ENCODE results near the gene MX1. TPM values are rescaled to one million over a fixed set of nuclear protein-coding genes. Genes with fewer than 3 reads are reported as not detected.

The MX1 gene
- total and polyA plus RNA-seq, 2 donors (not counting 3 experiments of a cell fraction or from before 2014, with no cell fraction given) = 5.9 to 25.1 TPM

- CTCF ChIA-PET = interaction anchor here (1.8 kb wide), 1 partner anchor 19 kb away, joined by 4 read pairs; no protein-coding TSS in a partner anchor
- BruUV-seq (replicated peaks) = no TSS peak
- POLR2A ChIA-PET = no interaction called here
Observed at GRCh38 chr21:41479686-41480085, 53.6 kb downstream of the MX1 start.

More at GRCh38 chr21:41479686-41480085, 53.6 kb downstream of the MX1 start:
- H3K4me1 ChIP-seq (ENCODE audit: control insufficient read depth, extremely low read depth, insufficient read depth, low read length) = no peaks in the 10 kb centered on the region
- intact Hi-C loops (cut with micrococcal nuclease) (no loop called here), dilution Hi-C loops (cut with MboI; ENCODE audit: extremely low pct_ligation_motif_present, low sequenced_read_pairs) (no loop called here)
- H3K36me3 ChIP-seq (ENCODE audit: control insufficient read depth in 2 of 2, extremely low read depth in 1 of 2, insufficient read depth in 2 of 2, low read length in 2 of 2) = no peaks in the 10 kb centered on the region
- H3K79me2 ChIP-seq (ENCODE audit: control insufficient read depth, insufficient read depth, low read length) = no peaks in the 10 kb centered on the region
- H3K4me2 ChIP-seq (ENCODE audit: insufficient read depth, low read length) = no peak overlapping the region
- no peak overlapping the region for H3K4me3 ChIP-seq (replicated peaks in 1 of 3; ENCODE audit: insufficient read depth in 1 of 3, low read depth in 1 of 3, low read length in 3 of 3)
- FAIRE-seq (no peak), DNase-seq (ENCODE audit: low read depth, low spot score) (no peak)
- H3K9me1 ChIP-seq (replicated peaks; ENCODE audit: control insufficient read depth, extremely low read depth, insufficient read depth, low read length) = no peaks in the 10 kb centered on the region
- no peaks in the 10 kb centered on the region for H3K9me3 ChIP-seq (replicated peaks; ENCODE audit: control insufficient read depth, insufficient read depth, low read length)
- H4K20me1 ChIP-seq (replicated peaks; ENCODE audit: control insufficient read depth, extremely low read depth, insufficient read depth, low read length) = no peaks in the 10 kb centered on the region
- no peaks in the 10 kb centered on the region for H3K27me3 ChIP-seq (ENCODE audit: control insufficient read depth in 2 of 2, insufficient read depth in 2 of 2, low read length in 2 of 2)
- no peak overlapping the region for H3K27ac ChIP-seq (ENCODE audit: insufficient read depth, low read depth, low read length)
- H3K9ac ChIP-seq (replicated peaks; ENCODE audit: extremely low read depth, insufficient read depth, low read length) = no peak overlapping the region
- no peak overlapping the region for H2AFZ ChIP-seq (ENCODE audit: low read depth, low read length)
- TF ChIP-seq, protein P1, sequence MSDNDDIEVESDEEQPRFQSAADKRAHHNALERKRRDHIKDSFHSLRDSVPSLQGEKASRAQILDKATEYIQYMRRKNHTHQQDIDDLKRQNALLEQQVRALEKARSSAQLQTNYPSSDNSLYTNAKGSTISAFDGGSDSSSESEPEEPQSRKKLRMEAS (IDR thresholded peaks at IDR 0.05; ENCODE audit: insufficient read depth, insufficient read length) = no peak
- TF ChIP-seq CTCF (IDR thresholded peaks at IDR 0.05; ENCODE audit: extremely low read depth in 1 of 2, insufficient read depth in 1 of 2, low read depth in 1 of 2, low read length in 2 of 2) (no peak), JUN (IDR thresholded peaks at IDR 0.05; ENCODE audit: borderline replicate concordance, insufficient read depth, insufficient read length, low read depth) (no peak), GATA2 (IDR thresholded peaks at IDR 0.05; ENCODE audit: insufficient read depth, insufficient read length, low read depth, low read length) (no peak)

Data from endothelial cell of umbilical vein (primary cell).